ENCODE measurements around the gene ELP1. TPM values are rescaled to one million over a fixed set of nuclear protein-coding genes. Genes with fewer than 3 reads are reported as not detected.

ELP1 gene
- total RNA-seq, 1 experiment from 2014 or later = 38.7 TPM

- Histone ChIP-seq H3K4me1 (ENCODE audit: insufficient read depth, low read length, poor library complexity, severe bottlenecking) (no peaks in the 10 kb centered on the region), H3K4me3 (ENCODE audit: low read depth, low read length, poor library complexity, severe bottlenecking) (no peak overlapping the region), H3K9me3 (ENCODE audit: low read depth, low read length, poor library complexity, severe bottlenecking) (no peaks in the 10 kb centered on the region), H3K36me3 (ENCODE audit: insufficient read depth, low read length, poor library complexity, severe bottlenecking) (no peaks in the 10 kb centered on the region), H3K27me3 (replicated peaks; ENCODE audit: insufficient read depth, low read depth, low read length, poor library complexity) (no peaks in the 10 kb centered on the region), H3K27ac (ENCODE audit: low read depth, low read length, poor library complexity, severe bottlenecking) (no peak overlapping the region)
- ChIA-PET POLR2A (ENCODE audit: low non-redundant PET) (no interaction called here), CTCF (no interaction called here)
- intact Hi-C loops (cut with micrococcal nuclease; ENCODE audit: unreplicated experiment) = no loop called here
- TF ChIP-seq EZH2 (IDR thresholded peaks at IDR 0.05; ENCODE audit: borderline replicate concordance, low read depth, low read length, poor library complexity, severe bottlenecking) = no peak
- TF ChIP-seq, protein P1, sequence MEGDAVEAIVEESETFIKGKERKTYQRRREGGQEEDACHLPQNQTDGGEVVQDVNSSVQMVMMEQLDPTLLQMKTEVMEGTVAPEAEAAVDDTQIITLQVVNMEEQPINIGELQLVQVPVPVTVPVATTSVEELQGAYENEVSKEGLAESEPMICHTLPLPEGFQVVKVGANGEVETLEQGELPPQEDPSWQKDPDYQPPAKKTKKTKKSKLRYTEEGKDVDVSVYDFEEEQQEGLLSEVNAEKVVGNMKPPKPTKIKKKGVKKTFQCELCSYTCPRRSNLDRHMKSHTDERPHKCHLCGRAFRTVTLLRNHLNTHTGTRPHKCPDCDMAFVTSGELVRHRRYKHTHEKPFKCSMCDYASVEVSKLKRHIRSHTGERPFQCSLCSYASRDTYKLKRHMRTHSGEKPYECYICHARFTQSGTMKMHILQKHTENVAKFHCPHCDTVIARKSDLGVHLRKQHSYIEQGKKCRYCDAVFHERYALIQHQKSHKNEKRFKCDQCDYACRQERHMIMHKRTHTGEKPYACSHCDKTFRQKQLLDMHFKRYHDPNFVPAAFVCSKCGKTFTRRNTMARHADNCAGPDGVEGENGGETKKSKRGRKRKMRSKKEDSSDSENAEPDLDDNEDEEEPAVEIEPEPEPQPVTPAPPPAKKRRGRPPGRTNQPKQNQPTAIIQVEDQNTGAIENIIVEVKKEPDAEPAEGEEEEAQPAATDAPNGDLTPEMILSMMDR (conservative IDR thresholded peaks at IDR 0.05; ENCODE audit: low read depth, low read length) = no peak
- BruUV-seq (replicated peaks) = no TSS peak
- DNase-seq (ENCODE audit: low spot score) = no peak
Observed at GRCh38 chr9:108855529-108855886, 78.4 kb downstream of the ELP1 start.

GRCh38 chr9:108854641-108855528 is 79.0 kb downstream of the ELP1 start:
- Histone ChIP-seq H3K27ac (ENCODE audit: low read depth, low read length, poor library complexity, severe bottlenecking) (no peak overlapping the region), H3K9me3 (ENCODE audit: low read depth, low read length, poor library complexity, severe bottlenecking) (no peaks in the 10 kb centered on the region), H3K4me1 (ENCODE audit: insufficient read depth, low read length, poor library complexity, severe bottlenecking) (no peaks in the 10 kb centered on the region), H3K36me3 (ENCODE audit: insufficient read depth, low read length, poor library complexity, severe bottlenecking) (no peaks in the 10 kb centered on the region), H3K27me3 (replicated peaks; ENCODE audit: insufficient read depth, low read depth, low read length, poor library complexity) (no peaks in the 10 kb centered on the region), H3K4me3 (ENCODE audit: low read depth, low read length, poor library complexity, severe bottlenecking) (no peak overlapping the region)
- BruUV-seq (replicated peaks) = no TSS peak
- ChIA-PET POLR2A (ENCODE audit: low non-redundant PET) (no interaction called here), CTCF (no interaction called here)
- intact Hi-C loops (cut with micrococcal nuclease; ENCODE audit: unreplicated experiment) = no loop called here
- peak; percentile 19 for DNase-seq (ENCODE audit: low spot score)
- no peak for TF ChIP-seq EZH2 (IDR thresholded peaks at IDR 0.05; ENCODE audit: borderline replicate concordance, low read depth, low read length, poor library complexity, severe bottlenecking)
- TF ChIP-seq, protein P1 (conservative IDR thresholded peaks at IDR 0.05; ENCODE audit: low read depth, low read length) = no peak

DNA sequence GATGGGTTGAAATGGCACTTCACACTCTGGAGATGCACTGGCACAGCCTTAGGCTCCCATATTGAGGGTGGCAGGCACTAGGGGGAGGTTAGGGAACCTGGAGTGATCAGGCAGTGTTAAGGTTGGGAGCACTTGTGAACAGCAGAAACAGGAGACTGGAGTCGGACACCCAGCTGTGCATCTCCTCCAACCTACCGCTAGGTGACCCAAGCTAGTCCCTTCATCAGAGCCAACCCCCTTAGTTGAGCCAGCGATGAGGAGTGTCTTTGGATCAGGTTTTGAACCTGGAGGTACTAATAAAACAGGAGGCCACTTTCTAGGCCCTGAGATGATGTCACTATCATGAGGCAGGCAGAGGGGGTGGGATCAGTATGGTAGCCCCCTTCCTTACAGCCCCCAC is 79.8 kb downstream of the ELP1 start:
- BruUV-seq (replicated peaks) = no TSS peak
- POLR2A ChIA-PET (ENCODE audit: low non-redundant PET) = interaction anchor here (0.5 kb wide), 1 partner anchor 1337 kb away, joined by 8 read pairs; no protein-coding TSS in a partner anchor
- CTCF ChIA-PET = no interaction called here
- Histone ChIP-seq H3K36me3 (ENCODE audit: insufficient read depth, low read length, poor library complexity, severe bottlenecking) (no peaks in the 10 kb centered on the region), H3K27me3 (replicated peaks; ENCODE audit: insufficient read depth, low read depth, low read length, poor library complexity) (no peaks in the 10 kb centered on the region), H3K27ac (ENCODE audit: low read depth, low read length, poor library complexity, severe bottlenecking) (no peak overlapping the region), H3K4me3 (ENCODE audit: low read depth, low read length, poor library complexity, severe bottlenecking) (no peak overlapping the region), H3K9me3 (ENCODE audit: low read depth, low read length, poor library complexity, severe bottlenecking) (no peaks in the 10 kb centered on the region), H3K4me1 (ENCODE audit: insufficient read depth, low read length, poor library complexity, severe bottlenecking) (no peaks in the 10 kb centered on the region)
- TF ChIP-seq, protein P1 (conservative IDR thresholded peaks at IDR 0.05; ENCODE audit: low read depth, low read length) = no peak
- no peak for TF ChIP-seq EZH2 (IDR thresholded peaks at IDR 0.05; ENCODE audit: borderline replicate concordance, low read depth, low read length, poor library complexity, severe bottlenecking)
- DNase-seq (ENCODE audit: low spot score) = no peak
- intact Hi-C loops (cut with micrococcal nuclease; ENCODE audit: unreplicated experiment) = no loop called here
